WTC11 (cell line): ENCODE measurements around the gene UGGT2. TPM values are rescaled to one million over a fixed set of nuclear protein-coding genes. Genes with fewer than 3 reads are reported as not detected.
A peak's percentile ranks its signal among the peaks of the same experiment; 100 is the strongest.

Source experiments
- ATAC-seq: fragments of 200-7000 bp; cut with Tn5 transposase; 2 replicates; pipeline ENCODE4 v1.10.0; 2021; ENCODE audit warnings: mild to moderate bottlenecking, moderate library complexity
- CTCF ChIA-PET: fragments of 300-600 bp; sonication (Branson Sonifier 250); formaldehyde crosslinking; loops from one replicate; lab custom pipeline; 2021; ENCODE audit warnings: antibody characterized with exemption; lab: Charles Lee
- POLR2A ChIA-PET: fragments of 350-600 bp; sonication (Branson Sonifier 250); formaldehyde crosslinking; loops from one replicate; lab custom pipeline; 2021; ENCODE audit warnings: antibody characterized with exemption; lab: Charles Lee
- DNase-seq: peaks from one replicate; pipeline ENCODE4 v3.0.0; 2021; ENCODE audit warnings: low spot score
- H3K27ac Mint-ChIP-seq: 2 replicates; pipeline ENCODE4 v1.8.0; 2021; ENCODE audit warnings: mixed read lengths
- H3K27me3 Mint-ChIP-seq: 2 replicates; pipeline ENCODE4 v1.8.0; 2021; ENCODE audit warnings: low read depth, mild to moderate bottlenecking, moderate library complexity, mixed read lengths
- H3K36me3 Mint-ChIP-seq: 2 replicates; pipeline ENCODE4 v1.8.0; 2021; ENCODE audit warnings: mixed read lengths
- H3K4me1 Mint-ChIP-seq: 2 replicates; pipeline ENCODE4 v1.8.0; 2022; ENCODE audit warnings: mixed read lengths
- H3K4me3 Mint-ChIP-seq: 2 replicates; pipeline ENCODE4 v1.8.0; 2021; ENCODE audit warnings: mild to moderate bottlenecking, moderate library complexity, mixed read lengths
- H3K9me3 Mint-ChIP-seq: 2 replicates; pipeline ENCODE4 v1.8.0; 2021; ENCODE audit warnings: mixed read lengths
- ATF2 ChIP-seq: sonication (generic); formaldehyde crosslinking; IDR thresholded peaks from 2 replicates; pipeline ENCODE4 v1.8.1; 2022; ENCODE audit warnings: low read depth, missing genetic modification reagents, borderline replicate concordance
- CDX4 ChIP-seq: fragments of 250-450 bp; sonication (Bioruptor Pico); IDR thresholded peaks from 2 replicates; pipeline ENCODE4 v1.9.0; 2021; ENCODE audit warnings: moderate library complexity, mild to moderate bottlenecking, inconsistent platforms, borderline replicate concordance
- ETV6 ChIP-seq: sonication (generic); formaldehyde crosslinking; IDR thresholded peaks from 2 replicates; pipeline ENCODE4 v1.8.1; 2022; ENCODE audit warnings: mild to moderate bottlenecking, missing genetic modification reagents
- GABPB1 ChIP-seq: sonication (generic); formaldehyde crosslinking; IDR thresholded peaks from 2 replicates; pipeline ENCODE4 v1.8.1; 2023; ENCODE audit warnings: mild to moderate bottlenecking, missing genetic modification reagents
- IRF1 ChIP-seq: sonication (generic); formaldehyde crosslinking; IDR thresholded peaks from 2 replicates; pipeline ENCODE4 v1.8.0; 2023; ENCODE audit warnings: missing genetic modification reagents
- JUN ChIP-seq: sonication (generic); formaldehyde crosslinking; IDR thresholded peaks from 2 replicates; pipeline ENCODE4 v1.8.0; 2023; ENCODE audit warnings: mild to moderate bottlenecking, missing genetic modification reagents
- OVOL2 ChIP-seq: fragments of 250-450 bp; sonication (Bioruptor Pico); IDR thresholded peaks from 2 replicates; pipeline ENCODE4 v1.9.0; 2021; ENCODE audit warnings: mild to moderate bottlenecking, borderline replicate concordance
- TEAD4 ChIP-seq: sonication (generic); formaldehyde crosslinking; IDR thresholded peaks from 2 replicates; pipeline ENCODE4 v1.8.0; 2022; ENCODE audit warnings: mild to moderate bottlenecking, missing genetic modification reagents
- USF1 ChIP-seq: sonication (generic); formaldehyde crosslinking; IDR thresholded peaks from 2 replicates; pipeline ENCODE4 v1.8.0; 2022; ENCODE audit warnings: mild to moderate bottlenecking, missing genetic modification reagents
- ZNF121 ChIP-seq: sonication (generic); formaldehyde crosslinking; IDR thresholded peaks from 2 replicates; pipeline ENCODE4 v1.8.0; 2023; ENCODE audit warnings: missing genetic modification reagents
- ZNF219 ChIP-seq: sonication (generic); formaldehyde crosslinking; IDR thresholded peaks from 2 replicates; pipeline ENCODE4 v1.8.0; 2023; ENCODE audit warnings: missing genetic modification reagents, mild to moderate bottlenecking, borderline replicate concordance
- total RNA-seq: library from RNA; stranded (reverse); gene quantifications from 3 replicates; pipeline ENCODE4 v1.2.3, GENCODE V29; 2021
- TF ChIP-seq, protein P1 (sequence below): sonication (generic); formaldehyde crosslinking; IDR thresholded peaks from 2 replicates; pipeline ENCODE4 v1.8.1; 2023; ENCODE audit warnings: mild to moderate bottlenecking, missing genetic modification reagents
- TF ChIP-seq, protein P2 (sequence below): sonication (generic); formaldehyde crosslinking; IDR thresholded peaks from 2 replicates; pipeline ENCODE4 v1.8.0; 2022; ENCODE audit warnings: missing genetic modification reagents
- TF ChIP-seq, protein P3 (sequence below): sonication (generic); formaldehyde crosslinking; IDR thresholded peaks from 2 replicates; pipeline ENCODE4 v1.8.1; 2023; ENCODE audit warnings: mild to moderate bottlenecking, moderate library complexity, missing genetic modification reagents
- TF ChIP-seq, protein P4 (sequence below): sonication (generic); formaldehyde crosslinking; IDR thresholded peaks from 2 replicates; pipeline ENCODE4 v1.8.0; 2022; ENCODE audit warnings: mild to moderate bottlenecking, missing genetic modification reagents

The UGGT2 gene
- total RNA-seq, 1 experiment from 2014 or later: 31.1 TPM

GRCh38 chr13:96011291-96011872 lies 41.8 kb downstream of the UGGT2 start:
- TF ChIP-seq, protein P1, sequence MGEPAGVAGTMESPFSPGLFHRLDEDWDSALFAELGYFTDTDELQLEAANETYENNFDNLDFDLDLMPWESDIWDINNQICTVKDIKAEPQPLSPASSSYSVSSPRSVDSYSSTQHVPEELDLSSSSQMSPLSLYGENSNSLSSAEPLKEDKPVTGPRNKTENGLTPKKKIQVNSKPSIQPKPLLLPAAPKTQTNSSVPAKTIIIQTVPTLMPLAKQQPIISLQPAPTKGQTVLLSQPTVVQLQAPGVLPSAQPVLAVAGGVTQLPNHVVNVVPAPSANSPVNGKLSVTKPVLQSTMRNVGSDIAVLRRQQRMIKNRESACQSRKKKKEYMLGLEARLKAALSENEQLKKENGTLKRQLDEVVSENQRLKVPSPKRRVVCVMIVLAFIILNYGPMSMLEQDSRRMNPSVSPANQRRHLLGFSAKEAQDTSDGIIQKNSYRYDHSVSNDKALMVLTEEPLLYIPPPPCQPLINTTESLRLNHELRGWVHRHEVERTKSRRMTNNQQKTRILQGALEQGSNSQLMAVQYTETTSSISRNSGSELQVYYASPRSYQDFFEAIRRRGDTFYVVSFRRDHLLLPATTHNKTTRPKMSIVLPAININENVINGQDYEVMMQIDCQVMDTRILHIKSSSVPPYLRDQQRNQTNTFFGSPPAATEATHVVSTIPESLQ: no peak
- no peak for TF ChIP-seq USF1 (CRISPR knock-in tag)
- TF ChIP-seq, protein P2, sequence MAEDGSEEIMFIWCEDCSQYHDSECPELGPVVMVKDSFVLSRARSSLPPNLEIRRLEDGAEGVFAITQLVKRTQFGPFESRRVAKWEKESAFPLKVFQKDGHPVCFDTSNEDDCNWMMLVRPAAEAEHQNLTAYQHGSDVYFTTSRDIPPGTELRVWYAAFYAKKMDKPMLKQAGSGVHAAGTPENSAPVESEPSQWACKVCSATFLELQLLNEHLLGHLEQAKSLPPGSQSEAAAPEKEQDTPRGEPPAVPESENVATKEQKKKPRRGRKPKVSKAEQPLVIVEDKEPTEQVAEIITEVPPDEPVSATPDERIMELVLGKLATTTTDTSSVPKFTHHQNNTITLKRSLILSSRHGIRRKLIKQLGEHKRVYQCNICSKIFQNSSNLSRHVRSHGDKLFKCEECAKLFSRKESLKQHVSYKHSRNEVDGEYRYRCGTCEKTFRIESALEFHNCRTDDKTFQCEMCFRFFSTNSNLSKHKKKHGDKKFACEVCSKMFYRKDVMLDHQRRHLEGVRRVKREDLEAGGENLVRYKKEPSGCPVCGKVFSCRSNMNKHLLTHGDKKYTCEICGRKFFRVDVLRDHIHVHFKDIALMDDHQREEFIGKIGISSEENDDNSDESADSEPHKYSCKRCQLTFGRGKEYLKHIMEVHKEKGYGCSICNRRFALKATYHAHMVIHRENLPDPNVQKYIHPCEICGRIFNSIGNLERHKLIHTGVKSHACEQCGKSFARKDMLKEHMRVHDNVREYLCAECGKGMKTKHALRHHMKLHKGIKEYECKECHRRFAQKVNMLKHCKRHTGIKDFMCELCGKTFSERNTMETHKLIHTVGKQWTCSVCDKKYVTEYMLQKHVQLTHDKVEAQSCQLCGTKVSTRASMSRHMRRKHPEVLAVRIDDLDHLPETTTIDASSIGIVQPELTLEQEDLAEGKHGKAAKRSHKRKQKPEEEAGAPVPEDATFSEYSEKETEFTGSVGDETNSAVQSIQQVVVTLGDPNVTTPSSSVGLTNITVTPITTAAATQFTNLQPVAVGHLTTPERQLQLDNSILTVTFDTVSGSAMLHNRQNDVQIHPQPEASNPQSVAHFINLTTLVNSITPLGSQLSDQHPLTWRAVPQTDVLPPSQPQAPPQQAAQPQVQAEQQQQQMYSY: no peak
- TF ChIP-seq, all 79 proteins: peak for 0
- H3K4me3 Mint-ChIP-seq: no peak overlapping the region
- ATAC-seq (no peak), DNase-seq (no peak)
- no peaks in the 10 kb centered on the region for H3K4me1 Mint-ChIP-seq
- CTCF ChIA-PET: no interaction called here
- no peak overlapping the region for H3K27ac Mint-ChIP-seq
- peaks cover 34% of the 10 kb centered on the region for H3K9me3 Mint-ChIP-seq
- H3K36me3 Mint-ChIP-seq: peaks cover 45% of the 10 kb centered on the region
- H3K27me3 Mint-ChIP-seq: no peaks in the 10 kb centered on the region
- POLR2A ChIA-PET: no interaction called here

DNA sequence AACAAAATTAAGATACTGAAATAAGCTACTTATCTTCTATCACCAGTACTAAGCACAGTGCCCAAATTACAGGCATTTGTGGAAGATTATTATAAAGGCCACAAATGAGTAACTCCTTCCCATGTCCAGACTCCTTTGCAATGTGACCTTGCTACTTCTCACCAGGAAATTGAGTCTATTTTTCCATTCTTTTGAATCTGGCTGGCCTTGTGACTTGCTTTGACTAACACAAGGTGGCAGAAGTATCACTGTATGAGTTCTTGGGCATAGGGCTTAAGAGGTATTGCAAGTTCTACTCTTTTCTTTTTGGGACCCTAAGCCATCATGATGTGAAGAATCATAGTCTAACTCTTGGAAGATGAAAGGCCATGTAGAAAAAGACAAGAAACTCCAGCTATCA lies 49.9 kb downstream of the UGGT2 start:
- ATAC-seq (peak; percentile 71), DNase-seq (no peak)
- ChIA-PET CTCF (interaction anchor here (0.9 to 1.8 kb wide), 5 partner anchors 17 to 226 kb away, joined by 3 to 9 read pairs (median 4); partner anchors contain the start of gene UGGT2), POLR2A (no interaction called here)
- no peak for TF ChIP-seq GABPB1
- TF ChIP-seq, protein P3, sequence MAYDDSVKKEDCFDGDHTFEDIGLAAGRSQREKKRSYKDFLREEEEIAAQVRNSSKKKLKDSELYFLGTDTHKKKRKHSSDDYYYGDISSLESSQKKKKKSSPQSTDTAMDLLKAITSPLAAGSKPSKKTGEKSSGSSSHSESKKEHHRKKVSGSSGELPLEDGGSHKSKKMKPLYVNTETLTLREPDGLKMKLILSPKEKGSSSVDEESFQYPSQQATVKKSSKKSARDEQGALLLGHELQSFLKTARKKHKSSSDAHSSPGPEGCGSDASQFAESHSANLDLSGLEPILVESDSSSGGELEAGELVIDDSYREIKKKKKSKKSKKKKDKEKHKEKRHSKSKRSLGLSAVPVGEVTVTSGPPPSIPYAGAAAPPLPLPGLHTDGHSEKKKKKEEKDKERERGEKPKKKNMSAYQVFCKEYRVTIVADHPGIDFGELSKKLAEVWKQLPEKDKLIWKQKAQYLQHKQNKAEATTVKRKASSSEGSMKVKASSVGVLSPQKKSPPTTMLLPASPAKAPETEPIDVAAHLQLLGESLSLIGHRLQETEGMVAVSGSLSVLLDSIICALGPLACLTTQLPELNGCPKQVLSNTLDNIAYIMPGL (CRISPR knock-in tag): no peak
- no peak for TF ChIP-seq IRF1 (CRISPR knock-in tag)
- no peak for TF ChIP-seq TEAD4 (CRISPR knock-in tag)
- TF ChIP-seq ZNF219 (CRISPR knock-in tag): no peak
- no peak for TF ChIP-seq USF1 (CRISPR knock-in tag)
- TF ChIP-seq ETV6: no peak
- no peak for TF ChIP-seq ATF2 (CRISPR knock-in tag)
- no peak for TF ChIP-seq OVOL2
- TF ChIP-seq CDX4: no peak
- TF ChIP-seq, protein P4, sequence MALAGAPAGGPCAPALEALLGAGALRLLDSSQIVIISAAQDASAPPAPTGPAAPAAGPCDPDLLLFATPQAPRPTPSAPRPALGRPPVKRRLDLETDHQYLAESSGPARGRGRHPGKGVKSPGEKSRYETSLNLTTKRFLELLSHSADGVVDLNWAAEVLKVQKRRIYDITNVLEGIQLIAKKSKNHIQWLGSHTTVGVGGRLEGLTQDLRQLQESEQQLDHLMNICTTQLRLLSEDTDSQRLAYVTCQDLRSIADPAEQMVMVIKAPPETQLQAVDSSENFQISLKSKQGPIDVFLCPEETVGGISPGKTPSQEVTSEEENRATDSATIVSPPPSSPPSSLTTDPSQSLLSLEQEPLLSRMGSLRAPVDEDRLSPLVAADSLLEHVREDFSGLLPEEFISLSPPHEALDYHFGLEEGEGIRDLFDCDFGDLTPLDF: no peak
- no peak for TF ChIP-seq JUN (CRISPR knock-in tag)
- TF ChIP-seq, protein P1: no peak
- TF ChIP-seq ZNF121 (CRISPR knock-in tag): no peak
- peaks cover 56% of the 10 kb centered on the region for H3K4me1 Mint-ChIP-seq
- peak overlapping the region; percentile 69 for H3K27ac Mint-ChIP-seq
- H3K4me3 Mint-ChIP-seq: no peak overlapping the region
- H3K36me3 Mint-ChIP-seq: peaks cover 27% of the 10 kb centered on the region
- no peaks in the 10 kb centered on the region for H3K27me3 Mint-ChIP-seq
- peaks cover 26% of the 10 kb centered on the region for H3K9me3 Mint-ChIP-seq
